GM19468 (cell line): ENCODE results near the gene CC2D1A.
A peak's percentile ranks its signal among the peaks of the same experiment; 100 is the strongest.

Experiments used
- ATAC-seq: cut with Tn5 transposase; IDR thresholded peaks from one replicate; pipeline ENCODE4 v1.9.1; 2021; ENCODE audit warnings: mild to moderate bottlenecking, moderate library complexity, moderate number of reproducible peaks; ENCODE audit not compliant: unreplicated experiment; ENCODE audit errors: extremely low read depth

Gene CC2D1A

GRCh38 chr19:13932911-13933393, 27.0 kb downstream of the CC2D1A start:
- ATAC-seq, result no peak

GRCh38 chr19:13934785-13935109, 28.7 kb downstream of the CC2D1A start:
- no peak for ATAC-seq

GRCh38 chr19:13935765-13936510, 29.9 kb downstream of the CC2D1A start:
- ATAC-seq, result no peak

GRCh38 chr19:13937479-13938300, 31.7 kb downstream of the CC2D1A start:
- ATAC-seq, result no peak

GRCh38 chr19:13938301-13939064, 32.5 kb downstream of the CC2D1A start, which contains the start of gene PODNL1:
Gene PODNL1 (minus strand): TSS chr19:13938417. CDS start chr19:13938181, 236 bp downstream.
- no peak for ATAC-seq

- ATAC-seq, result no peak
Measured at GRCh38 chr19:13942023-13942684, 36.2 kb downstream of the CC2D1A start.

- no peak for ATAC-seq
Measured at GRCh38 chr19:13946414-13946813, 40.4 kb downstream of the CC2D1A start.

- ATAC-seq, result no peak
Measured at GRCh38 chr19:13951043-13951442, 45.0 kb downstream of the CC2D1A start.

GRCh38 chr19:13951799-13952153, 45.8 kb downstream of the CC2D1A start:
- ATAC-seq, result no peak

GRCh38 chr19:13952154-13952930, 46.3 kb downstream of the CC2D1A start, which contains the start of gene DCAF15:
Gene DCAF15 (plus strand): TSS chr19:13952509. CDS start chr19:13952513, 4 bp downstream.
- ATAC-seq, result peak; percentile 91

- ATAC-seq, result no peak
Measured at GRCh38 chr19:13952931-13953531, 47.0 kb downstream of the CC2D1A start.

GRCh38 chr19:13954185-13954584, 48.2 kb downstream of the CC2D1A start:
- ATAC-seq, result no peak

GRCh38 chr19:13955662-13956364, 49.8 kb downstream of the CC2D1A start:
- no peak for ATAC-seq

- no peak for ATAC-seq
Measured at GRCh38 chr19:13956365-13956744, 50.4 kb downstream of the CC2D1A start.

- no peak for ATAC-seq
Measured at GRCh38 chr19:13957051-13957450, 51.0 kb downstream of the CC2D1A start.

- ATAC-seq, result no peak
Measured at GRCh38 chr19:13958043-13958442, 52.0 kb downstream of the CC2D1A start.

GRCh38 chr19:13959141-13959961, 53.4 kb downstream of the CC2D1A start:
- no peak for ATAC-seq
